ENCODE measurements around the gene SBK1.

SBK1 gene

GRCh38 chr16:28309811-28310311, 17.5 kb downstream of the SBK1 start:
- peak; percentile 90 for ATAC-seq
- no peaks in the 10 kb centered on the region for H3K27me3 Mint-ChIP-seq
- H3K4me3 Mint-ChIP-seq, result peak overlapping the region; percentile 71
- H3K9me3 Mint-ChIP-seq, result no peaks in the 10 kb centered on the region
- H3K27ac Mint-ChIP-seq, result peak overlapping the region; percentile 81
- peaks cover 53% of the 10 kb centered on the region for H3K4me1 Mint-ChIP-seq
- H3K36me3 Mint-ChIP-seq (ENCODE audit: low read depth), result no peaks in the 10 kb centered on the region
- peak; percentile 90 for DNase-seq

DNA sequence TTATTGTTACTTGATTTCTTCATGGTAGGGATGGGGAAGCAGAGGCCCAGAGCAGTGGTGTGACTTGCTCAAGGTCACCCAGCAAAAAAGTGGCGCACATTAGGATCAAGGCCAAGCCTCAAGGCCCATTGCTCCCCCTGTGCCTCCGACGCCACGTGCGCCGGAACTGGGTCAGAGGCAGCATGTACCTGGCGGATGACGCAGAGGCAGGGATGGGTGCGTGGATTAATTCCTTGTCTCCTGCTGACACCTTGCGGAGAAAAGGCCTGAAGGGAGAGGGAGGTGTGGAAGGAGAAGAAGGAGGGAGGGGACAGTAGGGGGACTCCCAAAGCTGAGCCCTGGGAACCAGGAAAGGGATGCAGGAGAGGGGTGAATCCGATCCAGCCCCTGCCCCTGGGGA, 18.5 kb downstream of the SBK1 start:
- no peak for ATAC-seq
- no peaks in the 10 kb centered on the region for H3K9me3 Mint-ChIP-seq
- peaks cover 56% of the 10 kb centered on the region for H3K4me1 Mint-ChIP-seq
- peak overlapping the region; percentile 71 for H3K4me3 Mint-ChIP-seq
- H3K36me3 Mint-ChIP-seq (ENCODE audit: low read depth), result no peaks in the 10 kb centered on the region
- no peak for DNase-seq
- peak overlapping the region; percentile 81 for H3K27ac Mint-ChIP-seq
- no peaks in the 10 kb centered on the region for H3K27me3 Mint-ChIP-seq

GRCh38 chr16:28311413-28311812, 19.1 kb downstream of the SBK1 start:
- DNase-seq (no peak), ATAC-seq (no peak)
- H3K27ac Mint-ChIP-seq, result peak overlapping the region; percentile 81
- H3K4me3 Mint-ChIP-seq, result no peak overlapping the region
- no peaks in the 10 kb centered on the region for H3K27me3 Mint-ChIP-seq
- H3K36me3 Mint-ChIP-seq (ENCODE audit: low read depth), result no peaks in the 10 kb centered on the region
- no peaks in the 10 kb centered on the region for H3K9me3 Mint-ChIP-seq
- peaks cover 55% of the 10 kb centered on the region for H3K4me1 Mint-ChIP-seq

- no peaks in the 10 kb centered on the region for H3K27me3 Mint-ChIP-seq
- H3K4me3 Mint-ChIP-seq, result no peak overlapping the region
- ATAC-seq (peak; percentile 56), DNase-seq (peak; percentile 78)
- no peaks in the 10 kb centered on the region for H3K9me3 Mint-ChIP-seq
- peak overlapping the region; percentile 69 for H3K27ac Mint-ChIP-seq
- H3K36me3 Mint-ChIP-seq (ENCODE audit: low read depth), result no peaks in the 10 kb centered on the region
- peaks cover 58% of the 10 kb centered on the region for H3K4me1 Mint-ChIP-seq
Measured at GRCh38 chr16:28311913-28312312, 19.6 kb downstream of the SBK1 start.

- Mint-ChIP-seq H3K9me3 (no peaks in the 10 kb centered on the region), H3K27ac (peak overlapping the region; percentile 69), H3K4me1 (peaks cover 58% of the 10 kb centered on the region), H3K4me3 (no peak overlapping the region), H3K27me3 (no peaks in the 10 kb centered on the region), H3K36me3 (ENCODE audit: low read depth) (no peaks in the 10 kb centered on the region)
- no peak for ATAC-seq
- DNase-seq, result no peak
Measured at GRCh38 chr16:28312327-28312726, 20.0 kb downstream of the SBK1 start.

DNA sequence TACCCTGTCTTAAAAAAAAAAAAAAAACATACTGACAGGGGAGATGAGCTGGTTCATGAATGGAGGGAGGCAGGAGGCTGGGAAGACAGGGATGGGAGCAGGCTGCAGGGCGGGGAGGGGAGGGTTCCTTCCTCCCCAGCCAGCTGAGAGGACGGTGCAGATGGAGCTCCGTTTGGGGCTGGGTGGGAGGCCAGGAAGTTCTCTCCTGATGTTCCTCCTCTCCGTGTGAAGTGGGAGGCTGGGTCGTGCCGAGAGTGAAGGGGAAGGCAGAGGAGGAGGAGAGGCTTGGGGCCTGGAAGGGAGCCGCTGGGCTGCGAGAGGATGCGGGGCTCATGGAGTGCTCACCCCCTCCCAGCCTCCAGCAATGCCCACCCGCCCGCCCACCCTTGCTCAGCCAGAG, 21.3 kb downstream of the SBK1 start:
- no peaks in the 10 kb centered on the region for H3K27me3 Mint-ChIP-seq

DNA sequence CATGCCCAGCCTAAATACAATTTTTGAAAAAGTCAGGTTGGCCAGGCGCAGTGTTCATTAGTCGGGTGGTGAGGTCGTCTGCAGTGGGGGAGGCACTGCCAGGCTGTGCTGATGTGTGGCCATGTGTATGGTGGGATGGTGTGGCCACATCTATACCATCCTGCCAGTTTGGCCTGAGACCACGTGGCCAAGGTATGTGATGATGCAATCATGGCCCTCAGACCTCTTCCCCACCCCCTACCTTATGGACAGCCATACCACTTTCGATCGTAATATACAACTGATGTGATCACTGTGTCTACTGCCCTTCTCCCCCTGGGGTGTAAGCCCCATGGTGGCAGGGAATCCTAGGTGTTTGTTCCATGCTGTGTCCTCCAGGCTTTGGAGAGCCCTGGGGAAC, 23.7 kb downstream of the SBK1 start:
- H3K4me1 Mint-ChIP-seq, result peaks cover 33% of the 10 kb centered on the region
- no peaks in the 10 kb centered on the region for H3K36me3 Mint-ChIP-seq (ENCODE audit: low read depth)
- no peaks in the 10 kb centered on the region for H3K27me3 Mint-ChIP-seq
- no peaks in the 10 kb centered on the region for H3K9me3 Mint-ChIP-seq
- H3K27ac Mint-ChIP-seq, result no peak overlapping the region
- no peak overlapping the region for H3K4me3 Mint-ChIP-seq
- ATAC-seq, result no peak
- no peak for DNase-seq

More for the DNA sequence above, 21.3 kb downstream of the SBK1 start:
- Mint-ChIP-seq H3K36me3 (ENCODE audit: low read depth) (no peaks in the 10 kb centered on the region), H3K4me1 (peaks cover 57% of the 10 kb centered on the region), H3K27ac (no peak overlapping the region), H3K9me3 (no peaks in the 10 kb centered on the region), H3K4me3 (no peak overlapping the region)
- ATAC-seq, result no peak
- no peak for DNase-seq

GRCh38 chr16:28317040-28317880, 24.9 kb downstream of the SBK1 start:
- Mint-ChIP-seq H3K27me3 (no peaks in the 10 kb centered on the region), H3K27ac (no peak overlapping the region), H3K36me3 (ENCODE audit: low read depth) (no peaks in the 10 kb centered on the region), H3K4me3 (no peak overlapping the region), H3K4me1 (peaks cover 21% of the 10 kb centered on the region), H3K9me3 (no peaks in the 10 kb centered on the region)
- DNase-seq, result peak; percentile 85
- peak; percentile 92 for ATAC-seq

DNA sequence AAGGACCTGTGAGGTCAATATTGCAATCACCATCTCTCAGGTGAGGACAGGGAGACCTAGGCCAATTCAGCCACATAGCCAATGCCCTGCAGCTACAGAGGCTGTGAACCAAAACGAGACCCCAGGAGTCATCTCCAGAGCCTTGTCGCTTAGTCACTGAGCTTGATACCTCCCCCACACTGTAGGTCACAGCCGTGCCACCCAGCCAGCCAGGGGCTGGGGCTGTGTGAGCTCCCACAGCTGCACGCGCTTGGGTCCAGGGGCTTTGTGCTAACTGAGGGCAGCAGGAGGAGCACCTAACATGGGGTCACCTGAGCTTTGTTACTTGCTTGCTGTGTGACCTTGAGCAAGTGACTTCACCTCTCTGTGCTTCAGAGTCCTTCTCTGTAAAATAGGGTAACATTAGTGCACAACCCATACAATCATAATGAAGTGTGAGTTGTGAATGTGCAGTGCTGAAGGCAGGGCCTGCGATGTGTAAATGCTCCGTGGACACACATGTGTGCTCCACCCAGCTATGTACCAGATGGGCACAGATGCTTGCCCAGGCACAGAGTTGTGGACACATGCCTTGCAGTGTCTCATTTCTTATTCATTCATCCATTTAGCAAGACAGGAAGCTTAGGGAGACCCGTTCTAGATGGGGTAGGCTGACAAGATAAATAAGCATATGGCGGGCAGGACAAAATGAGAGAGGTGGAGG, 25.9 kb downstream of the SBK1 start:
- Mint-ChIP-seq H3K36me3 (ENCODE audit: low read depth) (no peaks in the 10 kb centered on the region), H3K4me1 (peaks cover 15% of the 10 kb centered on the region), H3K4me3 (no peak overlapping the region), H3K27ac (no peak overlapping the region), H3K27me3 (no peaks in the 10 kb centered on the region), H3K9me3 (no peaks in the 10 kb centered on the region)
- DNase-seq, result no peak
- ATAC-seq, result peak; percentile 21

DNA sequence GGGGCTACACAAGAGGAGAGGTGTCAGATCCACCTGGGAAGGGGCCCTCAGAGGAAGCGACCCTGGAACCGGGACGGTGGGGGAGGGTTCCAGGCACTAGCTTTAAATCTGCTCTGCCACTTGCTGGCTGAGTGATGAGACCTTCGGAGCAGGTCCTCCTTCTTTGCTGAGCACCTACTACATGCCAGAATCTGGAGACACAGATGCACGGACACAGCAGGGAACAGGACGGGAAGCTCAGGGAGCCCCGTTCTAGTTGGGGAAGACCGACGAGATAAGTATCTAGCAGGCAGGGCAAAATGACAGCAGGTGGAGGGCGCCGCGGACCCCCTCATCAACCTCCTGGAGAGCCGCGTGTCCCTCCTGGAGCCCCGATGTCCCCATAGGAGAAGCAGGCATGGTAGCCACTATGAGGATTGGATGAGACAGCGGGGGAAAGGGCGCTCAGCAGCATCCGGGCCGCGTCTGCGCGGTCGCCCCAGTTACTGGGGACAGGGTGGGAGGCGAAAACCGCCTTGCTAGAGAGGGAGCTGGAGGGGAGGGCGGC, 27.2 kb downstream of the SBK1 start:
- ATAC-seq (no peak), DNase-seq (no peak)
- Mint-ChIP-seq H3K36me3 (ENCODE audit: low read depth) (no peaks in the 10 kb centered on the region), H3K27ac (no peak overlapping the region), H3K4me1 (peaks cover 12% of the 10 kb centered on the region), H3K4me3 (no peak overlapping the region), H3K9me3 (no peaks in the 10 kb centered on the region), H3K27me3 (no peaks in the 10 kb centered on the region)

DNA sequence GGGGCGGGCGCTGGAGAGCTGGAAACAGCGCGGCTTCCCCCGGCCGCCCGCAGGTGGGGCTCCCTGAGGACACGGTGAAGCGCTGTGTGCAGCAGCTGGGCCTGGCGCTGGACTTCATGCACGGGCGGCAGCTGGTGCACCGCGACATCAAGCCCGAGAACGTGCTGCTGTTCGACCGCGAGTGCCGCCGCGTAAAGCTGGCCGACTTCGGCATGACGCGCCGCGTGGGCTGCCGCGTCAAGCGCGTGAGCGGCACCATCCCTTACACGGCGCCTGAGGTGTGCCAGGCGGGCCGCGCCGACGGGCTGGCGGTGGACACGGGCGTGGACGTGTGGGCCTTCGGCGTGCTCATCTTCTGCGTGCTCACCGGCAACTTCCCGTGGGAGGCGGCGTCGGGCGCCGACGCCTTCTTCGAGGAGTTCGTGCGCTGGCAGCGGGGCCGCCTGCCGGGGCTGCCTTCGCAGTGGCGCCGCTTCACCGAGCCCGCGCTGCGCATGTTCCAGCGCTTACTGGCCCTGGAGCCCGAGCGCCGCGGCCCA, 27.8 kb downstream of the SBK1 start:
- no peak overlapping the region for H3K27ac Mint-ChIP-seq
- H3K4me1 Mint-ChIP-seq, result peaks cover 11% of the 10 kb centered on the region
- H3K27me3 Mint-ChIP-seq, result no peaks in the 10 kb centered on the region
- no peaks in the 10 kb centered on the region for H3K9me3 Mint-ChIP-seq
- no peak for ATAC-seq
- H3K4me3 Mint-ChIP-seq, result no peak overlapping the region
- no peak for DNase-seq
- H3K36me3 Mint-ChIP-seq (ENCODE audit: low read depth), result no peaks in the 10 kb centered on the region

- ATAC-seq (no peak), DNase-seq (no peak)
- no peak overlapping the region for H3K4me3 Mint-ChIP-seq
- H3K27me3 Mint-ChIP-seq, result no peaks in the 10 kb centered on the region
- no peak overlapping the region for H3K27ac Mint-ChIP-seq
- peaks cover 8% of the 10 kb centered on the region for H3K4me1 Mint-ChIP-seq
- no peaks in the 10 kb centered on the region for H3K9me3 Mint-ChIP-seq
- H3K36me3 Mint-ChIP-seq (ENCODE audit: low read depth), result no peaks in the 10 kb centered on the region
Measured at GRCh38 chr16:28320741-28321140, 28.4 kb downstream of the SBK1 start.

DNA sequence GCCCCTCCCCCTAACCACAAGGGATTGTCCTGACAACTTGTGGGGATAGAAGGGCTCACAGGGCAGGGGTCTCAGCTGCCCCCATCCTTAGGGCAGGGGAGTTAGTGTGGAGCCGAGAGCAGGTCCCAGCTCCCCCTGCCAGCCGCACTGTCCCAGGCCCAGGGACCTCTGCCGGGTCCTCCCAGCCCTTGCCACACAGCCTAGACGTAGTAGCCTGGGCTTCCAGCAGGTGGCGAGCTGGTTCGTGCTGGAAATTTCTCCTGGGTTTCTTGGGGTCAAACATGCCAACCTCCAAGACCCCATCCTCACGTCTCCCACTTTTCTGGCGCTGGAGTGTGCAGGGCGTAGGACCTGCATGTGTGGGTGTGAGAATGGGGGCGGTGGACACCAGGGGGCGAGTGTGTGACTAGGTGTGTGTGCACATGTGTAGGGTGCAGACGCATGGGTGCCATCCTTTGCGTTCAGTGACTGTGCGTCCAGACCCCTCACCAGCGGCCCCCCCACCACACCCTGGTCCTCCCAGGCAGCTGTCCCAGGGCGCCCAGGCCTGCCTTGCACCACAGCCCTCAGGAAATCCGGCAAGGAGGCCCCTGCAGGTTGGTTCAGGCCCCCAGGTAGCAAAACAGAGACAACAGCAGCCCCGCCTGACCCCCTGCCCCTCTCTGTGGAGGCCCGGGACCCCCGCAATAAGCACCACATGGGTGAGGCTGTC, 29.5 kb downstream of the SBK1 start:
- Mint-ChIP-seq H3K27me3 (no peaks in the 10 kb centered on the region), H3K4me1 (peaks cover 7% of the 10 kb centered on the region), H3K9me3 (no peaks in the 10 kb centered on the region), H3K27ac (no peak overlapping the region), H3K36me3 (ENCODE audit: low read depth) (no peaks in the 10 kb centered on the region), H3K4me3 (no peak overlapping the region)
- no peak for ATAC-seq
- peak; percentile 71 for DNase-seq

- ATAC-seq (no peak), DNase-seq (no peak)
- H3K27me3 Mint-ChIP-seq, result no peaks in the 10 kb centered on the region
- no peaks in the 10 kb centered on the region for H3K9me3 Mint-ChIP-seq
- H3K36me3 Mint-ChIP-seq (ENCODE audit: low read depth), result no peaks in the 10 kb centered on the region
- H3K27ac Mint-ChIP-seq, result no peak overlapping the region
- H3K4me3 Mint-ChIP-seq, result no peak overlapping the region
- peaks cover 1% of the 10 kb centered on the region for H3K4me1 Mint-ChIP-seq
Measured at GRCh38 chr16:28324235-28324886, 32.0 kb downstream of the SBK1 start.

Measured in activated naive CD8-positive, alpha-beta T cell treated with anti-CD3 and anti-CD28 coated beads, Interleukin-2, amount 50 U/mL, for 24 hours (primary cell).